ENCODE results near the gene NUP50.

NUP50 gene

DNA sequence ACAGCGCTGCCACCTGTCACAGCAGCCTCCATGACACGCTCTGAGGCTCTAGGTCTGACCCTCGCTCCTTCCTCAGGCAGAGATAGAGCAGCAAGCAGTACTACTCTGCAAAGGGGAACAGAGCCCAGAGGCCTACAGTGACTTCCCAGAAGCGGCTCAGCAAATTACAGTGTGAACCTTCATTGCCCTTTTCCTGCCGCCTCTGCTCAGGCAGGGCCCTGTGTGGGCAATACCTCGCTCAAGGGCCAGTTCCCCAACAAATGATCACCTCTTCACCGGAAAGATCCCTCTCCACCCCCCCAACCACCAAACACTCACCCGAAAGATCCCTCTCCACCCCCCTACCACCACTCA lies 64.7 kb downstream of the NUP50 start:
- TF ChIP-seq POLR2AphosphoS5 (IDR thresholded peaks at IDR 0.05; ENCODE audit: low read depth, low read length) (no peak), TAF1 (IDR thresholded peaks at IDR 0.05; ENCODE audit: borderline replicate concordance, insufficient read depth, low read length) (no peak), FOXP2 (optimal IDR thresholded peaks at IDR 0.05; ENCODE audit: borderline replicate concordance, extremely low read depth, extremely low read length, insufficient read depth) (no peak), SIN3A (IDR thresholded peaks at IDR 0.05; ENCODE audit: borderline replicate concordance, insufficient read depth, low read length) (no peak)
- TF ChIP-seq, protein P1, sequence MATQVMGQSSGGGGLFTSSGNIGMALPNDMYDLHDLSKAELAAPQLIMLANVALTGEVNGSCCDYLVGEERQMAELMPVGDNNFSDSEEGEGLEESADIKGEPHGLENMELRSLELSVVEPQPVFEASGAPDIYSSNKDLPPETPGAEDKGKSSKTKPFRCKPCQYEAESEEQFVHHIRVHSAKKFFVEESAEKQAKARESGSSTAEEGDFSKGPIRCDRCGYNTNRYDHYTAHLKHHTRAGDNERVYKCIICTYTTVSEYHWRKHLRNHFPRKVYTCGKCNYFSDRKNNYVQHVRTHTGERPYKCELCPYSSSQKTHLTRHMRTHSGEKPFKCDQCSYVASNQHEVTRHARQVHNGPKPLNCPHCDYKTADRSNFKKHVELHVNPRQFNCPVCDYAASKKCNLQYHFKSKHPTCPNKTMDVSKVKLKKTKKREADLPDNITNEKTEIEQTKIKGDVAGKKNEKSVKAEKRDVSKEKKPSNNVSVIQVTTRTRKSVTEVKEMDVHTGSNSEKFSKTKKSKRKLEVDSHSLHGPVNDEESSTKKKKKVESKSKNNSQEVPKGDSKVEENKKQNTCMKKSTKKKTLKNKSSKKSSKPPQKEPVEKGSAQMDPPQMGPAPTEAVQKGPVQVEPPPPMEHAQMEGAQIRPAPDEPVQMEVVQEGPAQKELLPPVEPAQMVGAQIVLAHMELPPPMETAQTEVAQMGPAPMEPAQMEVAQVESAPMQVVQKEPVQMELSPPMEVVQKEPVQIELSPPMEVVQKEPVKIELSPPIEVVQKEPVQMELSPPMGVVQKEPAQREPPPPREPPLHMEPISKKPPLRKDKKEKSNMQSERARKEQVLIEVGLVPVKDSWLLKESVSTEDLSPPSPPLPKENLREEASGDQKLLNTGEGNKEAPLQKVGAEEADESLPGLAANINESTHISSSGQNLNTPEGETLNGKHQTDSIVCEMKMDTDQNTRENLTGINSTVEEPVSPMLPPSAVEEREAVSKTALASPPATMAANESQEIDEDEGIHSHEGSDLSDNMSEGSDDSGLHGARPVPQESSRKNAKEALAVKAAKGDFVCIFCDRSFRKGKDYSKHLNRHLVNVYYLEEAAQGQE (IDR thresholded peaks at IDR 0.05; ENCODE audit: insufficient read depth in 1 of 2, low read depth in 2 of 2, low read length in 2 of 2) = no peak

DNA sequence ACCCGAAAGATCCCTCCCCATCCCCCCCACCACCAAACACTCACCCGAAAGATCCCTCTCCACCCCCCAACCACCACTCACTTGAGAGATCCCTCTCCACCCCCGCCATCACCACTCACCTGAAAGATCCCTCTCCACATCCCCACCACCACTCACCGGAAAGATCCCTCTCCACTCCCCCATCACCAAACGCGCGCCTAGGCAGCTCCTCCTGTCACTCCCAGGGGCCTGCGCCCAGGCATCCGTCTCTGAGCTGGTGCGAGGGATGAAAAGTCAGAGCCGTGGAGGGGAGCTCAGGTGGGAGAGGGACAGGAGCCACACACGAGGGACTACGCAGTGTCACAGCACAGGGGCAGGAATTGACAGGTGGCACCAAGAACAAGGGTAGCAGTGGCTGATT lies 65.5 kb downstream of the NUP50 start:
- no peak for TF ChIP-seq POLR2AphosphoS5 (IDR thresholded peaks at IDR 0.05; ENCODE audit: low read depth, low read length)
- TF ChIP-seq, protein P1 (IDR thresholded peaks at IDR 0.05; ENCODE audit: insufficient read depth in 1 of 2, low read depth in 2 of 2, low read length in 2 of 2) = no peak
- no peak for TF ChIP-seq SIN3A (IDR thresholded peaks at IDR 0.05; ENCODE audit: borderline replicate concordance, insufficient read depth, low read length)
- TF ChIP-seq FOXP2 (optimal IDR thresholded peaks at IDR 0.05; ENCODE audit: borderline replicate concordance, extremely low read depth, extremely low read length, insufficient read depth) = no peak
- no peak for TF ChIP-seq TAF1 (IDR thresholded peaks at IDR 0.05; ENCODE audit: borderline replicate concordance, insufficient read depth, low read length)

DNA sequence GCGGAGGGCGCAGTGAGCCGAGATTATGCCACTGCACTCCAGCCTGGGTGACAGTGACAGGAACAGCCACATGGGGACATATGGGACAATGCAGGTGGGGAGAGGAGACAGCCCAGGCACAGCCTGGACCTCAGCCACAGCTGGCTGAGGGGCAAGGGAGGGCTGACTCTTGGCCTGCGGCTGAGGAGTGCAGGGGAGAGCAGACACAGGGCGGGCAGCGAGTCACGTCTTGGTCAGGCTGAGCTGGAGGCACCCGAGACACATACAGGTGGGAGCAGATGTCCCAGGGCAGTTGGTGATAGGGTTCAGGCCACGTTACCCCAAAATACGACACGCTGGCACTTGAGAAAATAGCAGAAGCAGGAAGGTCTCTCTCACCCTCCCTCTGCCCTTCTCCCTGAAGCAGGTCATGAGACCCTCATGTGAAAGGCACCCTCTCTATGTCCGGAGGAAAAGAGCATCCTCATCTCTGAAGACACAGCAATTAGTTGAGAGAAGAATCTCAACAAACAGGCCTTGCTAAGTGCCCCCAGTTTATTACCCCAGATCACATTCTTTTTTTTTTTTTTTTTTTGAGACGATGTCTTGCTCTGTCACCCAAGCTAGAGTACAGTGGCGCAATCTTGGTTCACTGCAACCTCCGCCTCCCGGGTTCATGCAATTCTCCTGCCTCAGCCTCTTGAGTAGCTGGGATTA lies 66.4 kb downstream of the NUP50 start:
- TF ChIP-seq, protein P1 (IDR thresholded peaks at IDR 0.05; ENCODE audit: insufficient read depth in 1 of 2, low read depth in 2 of 2, low read length in 2 of 2) = no peak
- TF ChIP-seq FOXP2 (optimal IDR thresholded peaks at IDR 0.05; ENCODE audit: borderline replicate concordance, extremely low read depth, extremely low read length, insufficient read depth) (no peak), SIN3A (IDR thresholded peaks at IDR 0.05; ENCODE audit: borderline replicate concordance, insufficient read depth, low read length) (no peak), TAF1 (IDR thresholded peaks at IDR 0.05; ENCODE audit: borderline replicate concordance, insufficient read depth, low read length) (no peak), POLR2AphosphoS5 (IDR thresholded peaks at IDR 0.05; ENCODE audit: low read depth, low read length) (no peak)

DNA sequence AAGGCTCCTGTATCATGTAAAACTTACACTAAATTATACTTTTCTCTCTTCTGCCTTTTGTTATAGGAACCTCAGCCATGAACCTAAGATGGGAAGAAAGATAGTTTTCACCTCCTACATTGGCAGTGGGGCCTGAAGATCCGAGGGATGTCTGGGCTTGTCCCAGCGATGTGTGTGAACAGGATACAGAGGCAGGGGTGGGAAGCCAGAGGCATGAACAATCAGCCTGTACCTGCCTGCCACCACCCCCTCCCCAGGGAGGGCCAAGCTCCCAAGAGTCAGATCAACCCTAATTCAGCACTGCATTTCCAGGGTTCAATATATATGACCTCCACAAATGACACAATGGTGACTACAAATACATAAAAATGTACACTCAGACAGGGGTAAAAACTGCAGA lies 67.6 kb downstream of the NUP50 start:
- no peak for TF ChIP-seq SIN3A (IDR thresholded peaks at IDR 0.05; ENCODE audit: borderline replicate concordance, insufficient read depth, low read length)
- TF ChIP-seq TAF1 (IDR thresholded peaks at IDR 0.05; ENCODE audit: borderline replicate concordance, insufficient read depth, low read length) = no peak
- no peak for TF ChIP-seq POLR2AphosphoS5 (IDR thresholded peaks at IDR 0.05; ENCODE audit: low read depth, low read length)
- TF ChIP-seq, protein P1 (IDR thresholded peaks at IDR 0.05; ENCODE audit: insufficient read depth in 1 of 2, low read depth in 2 of 2, low read length in 2 of 2) = no peak
- no peak for TF ChIP-seq FOXP2 (optimal IDR thresholded peaks at IDR 0.05; ENCODE audit: borderline replicate concordance, extremely low read depth, extremely low read length, insufficient read depth)
